OCI-LY3 (cell line): ENCODE measurements around the gene TAPBP.

Experiments used
- H2AFZ ChIP-seq: fragments of 200-600, 300-600 bp; shearing (Covaris generic); 2 replicates; pipeline ENCODE4 v1.6.0; 2014; ENCODE audit warnings: antibody characterized with exemption, low read depth, low read length
- H3K27ac ChIP-seq: fragments of 200-600, 300-600 bp; sonication (generic); 2 replicates; pipeline ENCODE4 v1.5.1; 2014; ENCODE audit warnings: mild to moderate bottlenecking, low read length, moderate library complexity, mixed read lengths
- H3K27me3 ChIP-seq: fragments of 200-600, 300-600 bp; sonication (generic); 2 replicates; pipeline ENCODE4 v1.6.1; 2014; ENCODE audit warnings: low read depth, low read length, mixed read lengths
- H3K36me3 ChIP-seq: fragments of 200-600, 300-600 bp; sonication (generic); replicated peaks from 2 replicates; pipeline ENCODE3; 2014; ENCODE audit warnings: low read depth, low read length, mixed read lengths
- H3K4me1 ChIP-seq: fragments of 300-600, 200-600 bp; sonication (generic); 2 replicates; pipeline ENCODE4 v1.6.1; 2014; ENCODE audit warnings: low read length, mixed read lengths
- H3K4me2 ChIP-seq: fragments of 200-600, 300-600 bp; sonication (generic); 2 replicates; pipeline ENCODE4 v1.6.1; 2014; ENCODE audit warnings: low read length, mixed read lengths
- H3K4me3 ChIP-seq: fragments of 300-600, 200-600 bp; sonication (generic); 2 replicates; pipeline ENCODE4 v1.5.1; 2014; ENCODE audit warnings: antibody characterized with exemption, mild to moderate bottlenecking, low read length, moderate library complexity
- H3K79me2 ChIP-seq: fragments of 300-600, 200-600 bp; shearing (Covaris generic); 2 replicates; pipeline ENCODE4 v1.6.1; 2014; ENCODE audit warnings: mild to moderate bottlenecking, low read length, mixed read lengths
- H3K9ac ChIP-seq: fragments of 300-600, 200-600 bp; shearing (Covaris generic); 2 replicates; pipeline ENCODE4 v1.6.0; 2014; ENCODE audit warnings: mild to moderate bottlenecking, low read length, moderate library complexity
- H3K9me3 ChIP-seq: fragments of 200-600, 300-600 bp; shearing (Covaris generic); 2 replicates; pipeline ENCODE4 v1.6.1; 2014; ENCODE audit warnings: low read length, mixed read lengths; ENCODE audit not compliant: insufficient read depth
- H4K20me1 ChIP-seq: fragments of 200-600, 300-600 bp; sonication (generic); 2 replicates; pipeline ENCODE4 v1.6.1; 2016; ENCODE audit warnings: low read length, mixed read lengths; ENCODE audit not compliant: insufficient read depth
- CTCF ChIP-seq: fragments of 200-600, 300-600 bp; sonication (generic); IDR thresholded peaks from 2 replicates; pipeline ENCODE4 v1.5.1; 2014; ENCODE audit warnings: antibody characterized with exemption, low read length, low read depth
- EZH2phosphoT487 ChIP-seq: fragments of 200-600 bp; shearing (Covaris generic); IDR thresholded peaks from 2 replicates; pipeline ENCODE4 v1.6.1; 2018; ENCODE audit warnings: antibody characterized with exemption, mixed run types, low read depth

The TAPBP gene

DNA sequence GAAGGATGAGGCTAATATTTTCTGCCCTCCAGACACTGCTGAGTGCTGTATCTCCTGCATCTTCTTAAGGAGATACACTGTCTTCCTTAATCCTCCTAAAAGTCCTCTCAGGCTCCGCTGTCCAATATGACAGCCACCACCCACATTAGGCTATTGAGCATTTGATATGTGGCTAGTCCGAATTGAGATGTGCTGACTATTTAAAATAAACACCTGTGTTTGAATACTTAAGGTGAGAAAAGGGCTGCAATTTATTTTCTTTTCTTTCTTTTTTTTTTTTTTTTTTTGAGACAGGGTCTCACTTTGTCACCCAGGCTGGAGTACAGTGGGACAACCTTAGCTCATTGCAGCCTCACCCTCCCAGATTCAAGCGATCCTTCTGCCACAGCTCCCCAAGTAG is 12.0 kb downstream of the TAPBP start:
- Histone ChIP-seq H3K79me2 (peaks cover 32% of the 10 kb centered on the region), H3K4me1 (peaks cover 14% of the 10 kb centered on the region), H3K4me2 (no peak overlapping the region), H3K4me3 (no peak overlapping the region), H3K36me3 (peaks cover 28% of the 10 kb centered on the region), H3K9ac (no peak overlapping the region), H2AFZ (no peak overlapping the region), H3K9me3 (no peaks in the 10 kb centered on the region), H3K27ac (no peak overlapping the region), H3K27me3 (no peaks in the 10 kb centered on the region), H4K20me1 (peaks cover 21% of the 10 kb centered on the region)
- TF ChIP-seq CTCF: no peak
- no peak for TF ChIP-seq EZH2phosphoT487

GRCh38 chr6:33299237-33299944 is 14.5 kb downstream of the TAPBP start:
- Histone ChIP-seq H3K4me3 (peak overlapping the region; percentile 99), H3K27me3 (no peaks in the 10 kb centered on the region), H3K4me2 (peak overlapping the region; percentile 100), H3K27ac (peak overlapping the region; percentile 98), H3K9ac (peak overlapping the region; percentile 95), H3K9me3 (no peaks in the 10 kb centered on the region), H3K79me2 (peaks cover 8% of the 10 kb centered on the region; the same call in 1 of the 2 replicates), H4K20me1 (no peaks in the 10 kb centered on the region), H3K4me1 (peaks cover 16% of the 10 kb centered on the region), H2AFZ (no peak overlapping the region), H3K36me3 (peaks cover 15% of the 10 kb centered on the region)
- TF ChIP-seq CTCF (peak; percentile 30), EZH2phosphoT487 (no peak)

GRCh38 chr6:33298773-33299236 is 15.1 kb downstream of the TAPBP start, which contains the start of gene RGL2:
TSS of gene RGL2 (minus strand) at chr6:33298942. CDS start at chr6:33298610, 332 bp downstream.
- no peak for TF ChIP-seq EZH2phosphoT487
- TF ChIP-seq CTCF: no peak
- peaks cover 13% of the 10 kb centered on the region for H3K36me3 ChIP-seq
- no peaks in the 10 kb centered on the region for H4K20me1 ChIP-seq
- peak within 1 kb of the TSS; percentile 95 for H3K9ac ChIP-seq
- peak within 1 kb of the TSS; percentile 100 for H3K4me2 ChIP-seq
- peaks cover 4% of the 10 kb centered on the region; the same call in 1 of the 2 replicates for H3K79me2 ChIP-seq
- H3K27me3 ChIP-seq: no peaks in the 10 kb centered on the region
- no peaks in the 10 kb centered on the region for H3K9me3 ChIP-seq
- peaks cover 16% of the 10 kb centered on the region for H3K4me1 ChIP-seq
- peak within 1 kb of the TSS; percentile 98 for H3K27ac ChIP-seq
- no peak within 1 kb of the TSS for H2AFZ ChIP-seq
- H3K4me3 ChIP-seq: peak within 1 kb of the TSS; percentile 99

GRCh38 chr6:33297956-33298772 is 15.7 kb downstream of the TAPBP start:
- H3K4me1 ChIP-seq: peaks cover 16% of the 10 kb centered on the region
- H3K4me2 ChIP-seq: peak overlapping the region; percentile 100
- H3K9me3 ChIP-seq: no peaks in the 10 kb centered on the region
- H2AFZ ChIP-seq: no peak overlapping the region
- H3K27ac ChIP-seq: peak overlapping the region; percentile 98
- H3K4me3 ChIP-seq: peak overlapping the region; percentile 99
- peaks cover 4% of the 10 kb centered on the region; the same call in 1 of the 2 replicates for H3K79me2 ChIP-seq
- no peaks in the 10 kb centered on the region for H4K20me1 ChIP-seq
- TF ChIP-seq CTCF (no peak), EZH2phosphoT487 (no peak)
- H3K9ac ChIP-seq: peak overlapping the region; percentile 95
- no peaks in the 10 kb centered on the region for H3K27me3 ChIP-seq
- H3K36me3 ChIP-seq: peaks cover 11% of the 10 kb centered on the region
